Measurements from ENCODE around the gene FAM53B. TPM values are rescaled to one million over a fixed set of nuclear protein-coding genes. Genes with fewer than 3 reads are reported as not detected.

Gene FAM53B
- polyA plus RNA-seq, 1 experiment: 3.9 TPM

GRCh38 chr10:124727361-124727960 lies 16.7 kb downstream of the FAM53B start:
- Histone ChIP-seq H3K4me3 (ENCODE audit: low read depth, low read length) (no peak overlapping the region), H3K36me3 (ENCODE audit: control insufficient read depth, insufficient read depth, low read length) (peaks cover 3% of the 10 kb centered on the region), H3K27me3 (ENCODE audit: control insufficient read depth, insufficient read depth, low read length) (no peaks in the 10 kb centered on the region)
- no peak for TF ChIP-seq CTCF (IDR thresholded peaks at IDR 0.05; ENCODE audit: insufficient read depth, low read depth, low read length)
- ChIA-PET POLR2A (no interaction called here), CTCF (interaction anchor here (0.9 to 1.6 kb wide), 2 partner anchors 14 kb away, joined by 4 to 5 read pairs; no protein-coding TSS in a partner anchor)
- no peak for DNase-seq (ENCODE audit: low read depth)

GRCh38 chr10:124725791-124726190 lies 18.4 kb downstream of the FAM53B start:
- CTCF ChIA-PET: interaction anchor here (1.6 kb wide), 1 partner anchor 16 kb away, joined by 5 read pairs; no protein-coding TSS in a partner anchor
- Histone ChIP-seq H3K27me3 (ENCODE audit: control insufficient read depth, insufficient read depth, low read length) (no peaks in the 10 kb centered on the region), H3K4me3 (ENCODE audit: low read depth, low read length) (no peak overlapping the region), H3K36me3 (ENCODE audit: control insufficient read depth, insufficient read depth, low read length) (peaks cover 3% of the 10 kb centered on the region)
- POLR2A ChIA-PET: no interaction called here
- DNase-seq (ENCODE audit: low read depth): no peak
- no peak for TF ChIP-seq CTCF (IDR thresholded peaks at IDR 0.05; ENCODE audit: insufficient read depth, low read depth, low read length)

GRCh38 chr10:124725171-124725631 lies 19.0 kb downstream of the FAM53B start:
- ChIA-PET CTCF (interaction anchor here (1.2 kb wide), 1 partner anchor 16 kb away, joined by 4 read pairs; no protein-coding TSS in a partner anchor), POLR2A (no interaction called here)
- no peaks in the 10 kb centered on the region for H3K27me3 ChIP-seq (ENCODE audit: control insufficient read depth, insufficient read depth, low read length)
- TF ChIP-seq CTCF (IDR thresholded peaks at IDR 0.05; ENCODE audit: insufficient read depth, low read depth, low read length): no peak
- no peak for DNase-seq (ENCODE audit: low read depth)
- H3K36me3 ChIP-seq (ENCODE audit: control insufficient read depth, insufficient read depth, low read length): peaks cover 3% of the 10 kb centered on the region
- no peak overlapping the region for H3K4me3 ChIP-seq (ENCODE audit: low read depth, low read length)

- H3K36me3 ChIP-seq (ENCODE audit: control insufficient read depth, insufficient read depth, low read length): peaks cover 3% of the 10 kb centered on the region
- no peak for DNase-seq (ENCODE audit: low read depth)
- POLR2A ChIA-PET: no interaction called here
- TF ChIP-seq CTCF (IDR thresholded peaks at IDR 0.05; ENCODE audit: insufficient read depth, low read depth, low read length): no peak
- CTCF ChIA-PET: interaction anchor here (0.6 to 1.2 kb wide), 2 partner anchors 17 to 432 kb away, joined by 3 to 4 read pairs; no protein-coding TSS in a partner anchor
- H3K4me3 ChIP-seq (ENCODE audit: low read depth, low read length): no peak overlapping the region
- H3K27me3 ChIP-seq (ENCODE audit: control insufficient read depth, insufficient read depth, low read length): no peaks in the 10 kb centered on the region
Measured at GRCh38 chr10:124724279-124725027, 19.7 kb downstream of the FAM53B start.

- no peak for TF ChIP-seq CTCF (IDR thresholded peaks at IDR 0.05; ENCODE audit: insufficient read depth, low read depth, low read length)
- no peak for DNase-seq (ENCODE audit: low read depth)
Measured at GRCh38 chr10:124723826-124724225, 20.4 kb downstream of the FAM53B start.

More at GRCh38 chr10:124723826-124724225, 20.4 kb downstream of the FAM53B start:
- H3K36me3 ChIP-seq (ENCODE audit: control insufficient read depth, insufficient read depth, low read length): peaks cover 3% of the 10 kb centered on the region
- H3K4me3 ChIP-seq (ENCODE audit: low read depth, low read length): no peak overlapping the region
- ChIA-PET POLR2A (no interaction called here), CTCF (interaction anchor here (0.6 kb wide), 2 partner anchors 55 to 433 kb away, joined by 3 read pairs; no protein-coding TSS in a partner anchor)
- no peaks in the 10 kb centered on the region for H3K27me3 ChIP-seq (ENCODE audit: control insufficient read depth, insufficient read depth, low read length)

Measured in BJ (cell line).